Uterus (tissue), 2 donors: ENCODE data around the gene PROB1.

Source experiments
- CTCF ChIP-seq, 4 experiments: fragments of 200-600 bp in 2 of 4; fragments of 450-650 bp in 2 of 4; sonication (generic) in 2 of 4; IDR thresholded peaks; one replicate each; pipeline ENCODE4 v1.5.1; 2016 to 2019; ENCODE audit warnings: antibody characterized with exemption in 4 of 4, mild to moderate bottlenecking in 2 of 4, moderate library complexity in 1 of 4
- POLR2A ChIP-seq, 2 donors: fragments of 450-650 bp; IDR thresholded peaks; one replicate each; pipeline ENCODE4 v1.6.1; 2016; ENCODE audit warnings: antibody characterized with exemption in 2 of 2, mild to moderate bottlenecking in 1 of 2, moderate library complexity in 1 of 2

GRCh38 chr5:139410121-139410992 is 15.5 kb upstream of the PROB1 start:
- TF ChIP-seq POLR2A (IDR thresholded peaks at IDR 0.05) (no peak), CTCF (IDR thresholded peaks at IDR 0.05) (no peak)
